Stomach (tissue), 4 donors: Measurements from ENCODE around the gene RBM47.
"Not testable (repeated sequence)": the region's sequence is repeated elsewhere in the genome, so short reads cannot be mapped to it uniquely, and the experiment has no call there.

Experiments used
- POLR2A ChIP-seq, 4 donors: fragments of 450-650 bp; IDR thresholded peaks; one replicate each; pipeline ENCODE4 v1.6.1; 2016; ENCODE audit warnings: antibody characterized with exemption in 4 of 4, control low read depth in 2 of 4, mild to moderate bottlenecking in 1 of 4, moderate library complexity in 1 of 4
- TF ChIP-seq, protein P1 (sequence below), 7 experiments: fragments of 450-650 bp in 4 of 7; fragments of 200-600 bp in 3 of 7; sonication (generic) in 3 of 7; IDR thresholded peaks; one replicate each; pipeline ENCODE4 v1.5.1; 2016 to 2019; ENCODE audit warnings: antibody characterized with exemption in 7 of 7, control low read depth in 2 of 7, mild to moderate bottlenecking in 1 of 7

DNA sequence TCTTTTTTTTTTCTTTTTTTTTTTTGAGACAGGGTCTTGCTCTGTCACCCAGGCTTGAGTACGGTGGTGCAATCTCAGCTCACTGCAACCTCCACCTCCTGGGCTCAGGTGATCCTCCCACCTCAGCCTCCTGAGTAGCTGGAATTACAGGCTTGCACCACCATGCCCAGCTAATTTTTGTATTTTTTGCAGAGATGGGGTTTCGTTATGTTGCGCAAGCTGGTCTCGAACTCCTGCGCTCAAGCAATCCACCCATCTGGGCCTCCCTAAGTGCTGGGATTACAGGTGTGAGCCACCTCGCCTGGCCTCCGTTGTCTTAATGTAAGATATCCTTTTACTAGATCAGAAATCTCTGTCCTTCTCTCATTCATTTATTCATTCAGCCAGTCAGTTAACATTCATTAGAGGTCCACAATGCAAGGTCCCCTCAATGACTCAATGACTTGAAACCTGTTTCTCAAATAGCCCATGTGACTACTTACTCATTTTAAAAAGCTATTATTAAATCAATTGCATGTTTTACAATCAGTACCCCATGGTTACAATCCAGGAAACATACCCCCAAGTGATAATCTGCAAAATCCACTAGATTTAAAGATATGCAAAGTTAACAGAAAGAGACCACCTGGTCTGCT is 68.0 kb downstream of the RBM47 start:
- TF ChIP-seq POLR2A (IDR thresholded peaks at IDR 0.05): not testable (repeated sequence)
- TF ChIP-seq, protein P1, sequence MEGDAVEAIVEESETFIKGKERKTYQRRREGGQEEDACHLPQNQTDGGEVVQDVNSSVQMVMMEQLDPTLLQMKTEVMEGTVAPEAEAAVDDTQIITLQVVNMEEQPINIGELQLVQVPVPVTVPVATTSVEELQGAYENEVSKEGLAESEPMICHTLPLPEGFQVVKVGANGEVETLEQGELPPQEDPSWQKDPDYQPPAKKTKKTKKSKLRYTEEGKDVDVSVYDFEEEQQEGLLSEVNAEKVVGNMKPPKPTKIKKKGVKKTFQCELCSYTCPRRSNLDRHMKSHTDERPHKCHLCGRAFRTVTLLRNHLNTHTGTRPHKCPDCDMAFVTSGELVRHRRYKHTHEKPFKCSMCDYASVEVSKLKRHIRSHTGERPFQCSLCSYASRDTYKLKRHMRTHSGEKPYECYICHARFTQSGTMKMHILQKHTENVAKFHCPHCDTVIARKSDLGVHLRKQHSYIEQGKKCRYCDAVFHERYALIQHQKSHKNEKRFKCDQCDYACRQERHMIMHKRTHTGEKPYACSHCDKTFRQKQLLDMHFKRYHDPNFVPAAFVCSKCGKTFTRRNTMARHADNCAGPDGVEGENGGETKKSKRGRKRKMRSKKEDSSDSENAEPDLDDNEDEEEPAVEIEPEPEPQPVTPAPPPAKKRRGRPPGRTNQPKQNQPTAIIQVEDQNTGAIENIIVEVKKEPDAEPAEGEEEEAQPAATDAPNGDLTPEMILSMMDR (IDR thresholded peaks at IDR 0.05): not testable (repeated sequence)
